GM23338 (cell line): ENCODE measurements around the gene CCNF. TPM values are rescaled to one million over a fixed set of nuclear protein-coding genes. Genes with fewer than 3 reads are reported as not detected.

ENCODE experiments used
- ATAC-seq: fragments of 200-7000 bp; cut with Tn5 transposase; 3 replicates; pipeline ENCODE4 v1.9.1; 2020
- DNase-seq: peaks from one replicate; pipeline ENCODE4 v3.0.0-alpha.2; 2015; ENCODE audit warnings: low spot score
- H2AFZ ChIP-seq: fragments of 200-600 bp; sonication (generic); 2 replicates; pipeline ENCODE4 v1.8.0; 2016; ENCODE audit warnings: antibody characterized with exemption, mild to moderate bottlenecking, moderate library complexity
- H3F3A ChIP-seq: fragments of 200-600 bp; sonication (generic); replicated peaks from 2 replicates; pipeline ENCODE4 v1.8.0; 2017; ENCODE audit warnings: antibody characterized with exemption, mixed run types, low read depth
- H3K27ac ChIP-seq: fragments of 200-600 bp; sonication (generic); 2 replicates; pipeline ENCODE4 v1.6.1; 2016; ENCODE audit warnings: low read depth
- H3K27me3 ChIP-seq: fragments of 200-600 bp; sonication (generic); 2 replicates; pipeline ENCODE4 v1.8.0; 2016; ENCODE audit warnings: mild to moderate bottlenecking, mixed run types, moderate library complexity; ENCODE audit not compliant: insufficient read depth
- H3K36me3 ChIP-seq: fragments of 200-600 bp; sonication (generic); 2 replicates; pipeline ENCODE4 v1.8.0; 2016; ENCODE audit warnings: mild to moderate bottlenecking; ENCODE audit not compliant: insufficient read depth
- H3K4me1 ChIP-seq: fragments of 200-600 bp; sonication (generic); 2 replicates; pipeline ENCODE4 v1.8.0; 2016; ENCODE audit warnings: mild to moderate bottlenecking, moderate library complexity; ENCODE audit not compliant: insufficient read depth
- H3K4me2 ChIP-seq: fragments of 200-600 bp; sonication (generic); 2 replicates; pipeline ENCODE4 v1.7.1; 2017; ENCODE audit warnings: mixed run types
- H3K4me3 ChIP-seq: fragments of 200-600 bp; sonication (generic); 2 replicates; pipeline ENCODE4 v1.6.1; 2016; ENCODE audit warnings: mixed run types
- H3K79me2 ChIP-seq: fragments of 200-600 bp; sonication (generic); replicated peaks from 2 replicates; pipeline ENCODE4 v1.8.0; 2017; ENCODE audit warnings: mild to moderate bottlenecking; ENCODE audit not compliant: insufficient read depth
- H3K9me2 ChIP-seq: fragments of 200-600 bp; sonication (generic); 2 replicates; pipeline ENCODE4 v1.8.0; 2017; ENCODE audit not compliant: insufficient read depth
- H4K20me1 ChIP-seq: fragments of 200-600 bp; sonication (generic); replicated peaks from 2 replicates; pipeline ENCODE4 v1.8.0; 2017; ENCODE audit warnings: mild to moderate bottlenecking; ENCODE audit not compliant: insufficient read depth
- H3K27ac Mint-ChIP-seq: 2 replicates; pipeline ENCODE4 v1.8.0; 2020; ENCODE audit warnings: inconsistent platforms, mild to moderate bottlenecking, moderate library complexity, mixed read lengths
- H3K27me3 Mint-ChIP-seq: 3 replicates; pipeline ENCODE4 v1.8.0; 2022; ENCODE audit warnings: low read depth, mild to moderate bottlenecking, moderate library complexity, mixed read lengths, inconsistent platforms; ENCODE audit not compliant: insufficient read depth, poor library complexity
- H3K36me3 Mint-ChIP-seq: 3 replicates; pipeline ENCODE4 v1.8.0; 2021; ENCODE audit warnings: low read depth, mild to moderate bottlenecking, inconsistent platforms, moderate library complexity, mixed read lengths
- H3K4me1 Mint-ChIP-seq: 3 replicates; pipeline ENCODE4 v1.8.0; 2020; ENCODE audit warnings: mild to moderate bottlenecking, inconsistent platforms, mixed read lengths
- H3K4me3 Mint-ChIP-seq: 3 replicates; pipeline ENCODE4 v1.8.0; 2021; ENCODE audit warnings: moderate library complexity, mild to moderate bottlenecking, inconsistent platforms, mixed read lengths
- H3K9me3 Mint-ChIP-seq: 3 replicates; pipeline ENCODE4 v1.8.0; 2020; ENCODE audit warnings: moderate library complexity, mild to moderate bottlenecking, inconsistent platforms, mixed read lengths
- CREB1 ChIP-seq: fragments of 250-450 bp; sonication (Bioruptor Pico); IDR thresholded peaks from 2 replicates; pipeline ENCODE4 v1.5.0; 2020; ENCODE audit warnings: low read depth, mild to moderate bottlenecking, moderate library complexity
- CTCF ChIP-seq, 2 experiments: fragments of 200-600 bp in 1 of 2; sonication (generic) in 1 of 2; conservative IDR thresholded peaks; 2 replicates each; pipeline versions ENCODE4 v1.5.1 to v1.6.1; 2016 to 2017; ENCODE audit warnings: antibody characterized with exemption in 2 of 2, low read depth in 2 of 2, mild to moderate bottlenecking in 2 of 2, moderate library complexity in 1 of 2
- ETS1 ChIP-seq: IDR thresholded peaks from 2 replicates; pipeline ENCODE4 v1.6.1; 2016; ENCODE audit warnings: antibody characterized with exemption
- EZH2 ChIP-seq: fragments of 200-600 bp; sonication (generic); IDR thresholded peaks from one replicate; pipeline ENCODE4 v1.8.0; 2017; ENCODE audit warnings: antibody characterized with exemption, mild to moderate bottlenecking, low read depth; ENCODE audit not compliant: unreplicated experiment
- EZH2phosphoT487 ChIP-seq: fragments of 200-600 bp; sonication (generic); IDR thresholded peaks from one replicate; pipeline ENCODE4 v1.8.1; 2018; ENCODE audit warnings: antibody characterized with exemption; ENCODE audit not compliant: unreplicated experiment
- JUNB ChIP-seq: IDR thresholded peaks from one replicate; pipeline ENCODE4 v1.6.1; 2016; ENCODE audit warnings: antibody characterized with exemption; ENCODE audit not compliant: unreplicated experiment
- NANOG ChIP-seq: IDR thresholded peaks from 2 replicates; pipeline ENCODE4 v1.6.1; 2016; ENCODE audit warnings: antibody characterized with exemption, borderline replicate concordance
- POLR2AphosphoS5 ChIP-seq: IDR thresholded peaks from 2 replicates; pipeline ENCODE4 v1.6.1; 2016; ENCODE audit warnings: antibody characterized with exemption, low read depth
- REST ChIP-seq: IDR thresholded peaks from one replicate; pipeline ENCODE4 v1.6.1; 2018; ENCODE audit warnings: antibody characterized with exemption; ENCODE audit not compliant: unreplicated experiment
- STAT1 ChIP-seq: IDR thresholded peaks from one replicate; pipeline ENCODE4 v1.6.1; 2016; ENCODE audit warnings: antibody characterized with exemption; ENCODE audit not compliant: unreplicated experiment
- ZNF114 ChIP-seq: fragments of 250-450 bp; sonication (Bioruptor Pico); IDR thresholded peaks from 2 replicates; pipeline ENCODE4 v1.5.0; 2020; ENCODE audit warnings: mild to moderate bottlenecking, moderate library complexity
- ZNF331 ChIP-seq: fragments of 250-450 bp; sonication (Bioruptor Pico); IDR thresholded peaks from 2 replicates; pipeline ENCODE4 v1.5.0; 2020; ENCODE audit warnings: low read depth, mild to moderate bottlenecking, moderate library complexity
- ZNF462 ChIP-seq: fragments of 250-450 bp; sonication (Bioruptor Pico); IDR thresholded peaks from 2 replicates; pipeline ENCODE4 v1.5.0; 2020; ENCODE audit warnings: mild to moderate bottlenecking, moderate library complexity
- polyA plus RNA-seq: library from polyadenylated mRNA; unstranded; fragments of >200 nt; fragmentation: Nextera tagmentation; extraction: Ambion mirVana; gene quantifications from 2 replicates; pipeline ENCODE4 v1.2.1, GENCODE V29; 2016
- total RNA-seq: library from RNA; depleted of rRNA; stranded (reverse); fragments of >200 nt; shearing (Covaris generic); gene quantifications from 2 replicates; pipeline ENCODE4 v1.2.3, GENCODE V29; 2014

Gene CCNF
- total and polyA plus RNA-seq, 2 experiments from 2014 or later: 21.2 to 54.2 TPM

GRCh38 chr16:2426941-2427361, 2.3 kb upstream of the CCNF start:
- ATAC-seq: no peak
- Histone ChIP-seq H3K4me3 (no peak overlapping the region), H4K20me1 (peaks cover 15% of the 10 kb centered on the region), H3K27ac (no peak overlapping the region), H3F3A (0 out of 2 replicates have a peak, but pooled peaks cover 14% of the 10 kb centered on the region), H2AFZ (no peak overlapping the region), H3K4me2 (no peak overlapping the region), H3K79me2 (peaks cover 22% of the 10 kb centered on the region), H3K4me1 (peaks cover 11% of the 10 kb centered on the region; the same call in 1 of the 2 replicates), H3K36me3 (peaks cover 11% of the 10 kb centered on the region), H3K27me3 (no peaks in the 10 kb centered on the region), H3K9me2 (no peaks in the 10 kb centered on the region)
- Mint-ChIP-seq H3K27ac (no peak overlapping the region), H3K9me3 (no peaks in the 10 kb centered on the region; the same call in 2 of the 3 replicates), H3K4me1 (peaks cover 21% of the 10 kb centered on the region), H3K27me3 (peaks cover 21% of the 10 kb centered on the region), H3K36me3 (peaks cover 19% of the 10 kb centered on the region), H3K4me3 (no peak overlapping the region)
- TF ChIP-seq EZH2phosphoT487 (no peak), ETS1 (no peak), ZNF331 (CRISPR knock-in tag) (no peak), STAT1 (no peak), JUNB (no peak), POLR2AphosphoS5 (no peak), CTCF (conservative IDR thresholded peaks at IDR 0.05; ENCODE audit: low read depth in 2 of 2) (no peak), REST (no peak), ZNF114 (no peak), EZH2 (no peak), ZNF462 (CRISPR knock-in tag) (no peak), NANOG (no peak), CREB1 (no peak)
- no peak for DNase-seq
